ENCODE measurements around the gene C16orf86.

GRCh38 chr16:67632415-67633172 is 34.0 kb upstream of the C16orf86 start:
- TF ChIP-seq, protein P1, sequence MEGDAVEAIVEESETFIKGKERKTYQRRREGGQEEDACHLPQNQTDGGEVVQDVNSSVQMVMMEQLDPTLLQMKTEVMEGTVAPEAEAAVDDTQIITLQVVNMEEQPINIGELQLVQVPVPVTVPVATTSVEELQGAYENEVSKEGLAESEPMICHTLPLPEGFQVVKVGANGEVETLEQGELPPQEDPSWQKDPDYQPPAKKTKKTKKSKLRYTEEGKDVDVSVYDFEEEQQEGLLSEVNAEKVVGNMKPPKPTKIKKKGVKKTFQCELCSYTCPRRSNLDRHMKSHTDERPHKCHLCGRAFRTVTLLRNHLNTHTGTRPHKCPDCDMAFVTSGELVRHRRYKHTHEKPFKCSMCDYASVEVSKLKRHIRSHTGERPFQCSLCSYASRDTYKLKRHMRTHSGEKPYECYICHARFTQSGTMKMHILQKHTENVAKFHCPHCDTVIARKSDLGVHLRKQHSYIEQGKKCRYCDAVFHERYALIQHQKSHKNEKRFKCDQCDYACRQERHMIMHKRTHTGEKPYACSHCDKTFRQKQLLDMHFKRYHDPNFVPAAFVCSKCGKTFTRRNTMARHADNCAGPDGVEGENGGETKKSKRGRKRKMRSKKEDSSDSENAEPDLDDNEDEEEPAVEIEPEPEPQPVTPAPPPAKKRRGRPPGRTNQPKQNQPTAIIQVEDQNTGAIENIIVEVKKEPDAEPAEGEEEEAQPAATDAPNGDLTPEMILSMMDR (IDR thresholded peaks at IDR 0.05; ENCODE audit: insufficient read depth, low read length, poor library complexity, severe bottlenecking) = no peak
- no peak for TF ChIP-seq EZH2phosphoT487 (conservative IDR thresholded peaks at IDR 0.05; ENCODE audit: low read length)
